Spleen (tissue), 11 donors: Measurements from ENCODE around the gene CCDC15. TPM values are rescaled to one million over a fixed set of nuclear protein-coding genes. Genes with fewer than 3 reads are reported as not detected.
"Not testable (repeated sequence)": the region's sequence is repeated elsewhere in the genome, so short reads cannot be mapped to it uniquely, and the experiment has no call there.

ENCODE experiments used
- DNase-seq: peaks from one replicate; pipeline ENCODE4 v3.0.0-alpha.2; 2020
- H3K27ac ChIP-seq, 8 donors: fragments of 200-600 bp; sonication (generic) in 7 of 8; 1 replicate in 4 of 8; 2 replicates in 4 of 8; pipeline versions ENCODE4 v1.5.0 to v1.8.0; 2016 to 2021; ENCODE audit warnings: inconsistent platforms in 4 of 8, mild to moderate bottlenecking in 4 of 8, moderate library complexity in 1 of 8
- H3K27me3 ChIP-seq, 7 donors: fragments of 200-600 bp; sonication (generic) in 6 of 7; replicated peaks in 1 of 7; 1 replicate in 4 of 7; 2 replicates in 3 of 7; pipeline versions ENCODE4 v1.5.0 to v1.8.0; 2016 to 2021; ENCODE audit warnings: inconsistent platforms in 3 of 7, mild to moderate bottlenecking in 1 of 7
- H3K36me3 ChIP-seq, 6 donors: fragments of 200-600 bp; sonication (generic) in 5 of 6; 1 replicate in 4 of 6; 2 replicates in 2 of 6; pipeline versions ENCODE4 v1.5.0 to v1.8.0; 2016 to 2021; ENCODE audit warnings: inconsistent platforms in 2 of 6
- H3K4me1 ChIP-seq, 6 donors: fragments of 200-600 bp; sonication (generic) in 5 of 6; 1 replicate in 3 of 6; 2 replicates in 3 of 6; pipeline versions ENCODE4 v1.5.0 to v1.8.0; 2016 to 2021; ENCODE audit warnings: inconsistent platforms in 3 of 6
- H3K4me3 ChIP-seq, 8 donors: fragments of 200-600 bp; sonication (generic) in 7 of 8; 1 replicate in 4 of 8; 2 replicates in 4 of 8; pipeline versions ENCODE4 v1.5.0 to v1.8.0; 2016 to 2021; ENCODE audit warnings: inconsistent platforms in 4 of 8, mild to moderate bottlenecking in 4 of 8, moderate library complexity in 2 of 8
- H3K9me3 ChIP-seq, 8 donors: fragments of 200-600 bp; sonication (generic) in 7 of 8; 1 replicate in 4 of 8; 2 replicates in 4 of 8; pipeline versions ENCODE4 v1.5.0 to v1.8.0; 2016 to 2021; ENCODE audit warnings: inconsistent platforms in 4 of 8
- CTCF ChIP-seq, 11 experiments: fragments of 200-600 bp in 7 of 11; fragments of 450-650 bp in 4 of 11; sonication (generic) in 4 of 11; IDR thresholded peaks in 8 of 11; conservative IDR thresholded peaks in 3 of 11; 1 replicate in 7 of 11; 2 replicates in 4 of 11; pipeline versions ENCODE4 v1.4.0 to v1.8.0; 2016 to 2021; ENCODE audit warnings: antibody characterized with exemption in 11 of 11, inconsistent platforms in 4 of 11, mild to moderate bottlenecking in 1 of 11
- POLR2A ChIP-seq, 3 donors: fragments of 450-650 bp; IDR thresholded peaks; one replicate each; pipeline ENCODE4 v1.5.1; 2017; ENCODE audit warnings: antibody characterized with exemption in 3 of 3, mild to moderate bottlenecking in 1 of 3
- POLR2AphosphoS5 ChIP-seq, 3 donors: sonication (generic); formaldehyde crosslinking; IDR thresholded peaks; one replicate each; pipeline ENCODE4 v1.5.1; 2017; ENCODE audit warnings: antibody characterized with exemption in 3 of 3
- WGBS, 5 donors: extraction: QIAGEN DNeasy Blood & Tissue Kit in 3 of 5; methylation state at CpG; one replicate each; pipeline versions ENCODE4 v1.1.5 to v1.1.7; 2013 to 2018; 5-methylcytosine and 5-hydroxymethylcytosine counted together
- intact Hi-C: fragments of 100-400 bp; cut with DNase I; formaldehyde crosslinking; loops from one replicate; pipeline ENCODE4 v1.15.0; 2023; ENCODE audit warnings: low total_unique reads
- polyA plus RNA-seq, 3 donors: library from polyadenylated mRNA; stranded (reverse); fragments of 200-250 nt; gene quantifications; one replicate each; pipeline ENCODE4 v1.2.1, GENCODE V29; 2013
- total RNA-seq, 7 donors: library from RNA; depleted of rRNA in 3 of 7; stranded (reverse); fragments of >200 nt in 3 of 7; fragmentation: NEBNext Ultra II Directional in 4 of 7; extraction: Animal tissue kit (Norgen Biotek cat#: 25700) in 4 of 7; gene quantifications; one replicate each; pipeline versions ENCODE4 v1.1.0 to v1.2.1, GENCODE V29; 2016 to 2021
- donor health status: healthy with polysubstance abuse.
- donor health status: DM: no; HTN: no; CAD: no; lungs with moderate emphysema.
- donor health status: DM: no; HTN: no; CAD: no.
- donor health status: Bipolar disorder and iron deficiency.
- donor health status: healthy.
- donor health status: DM: no; HTN: no; CAD: no.
- donor health status: DM: yes; HTN: yes; CAD: no.

Gene CCDC15
- total and polyA plus RNA-seq, 10 donors: 0.61 to 3.6 (median 2.2) TPM

GRCh38 chr11:125052047-125052446 is 98.0 kb downstream of the CCDC15 start:
- H3K27me3 ChIP-seq: no peaks in the 10 kb centered on the region
- peaks cover 0 to 4% (median 0%) of the 10 kb centered on the region in 8 donors for H3K9me3 ChIP-seq
- no peaks in the 10 kb centered on the region for H3K36me3 ChIP-seq
- no peak overlapping the region for H3K4me3 ChIP-seq
- no peak for TF ChIP-seq POLR2A (IDR thresholded peaks at IDR 0.05)
- TF ChIP-seq POLR2AphosphoS5 (IDR thresholded peaks at IDR 0.05): no peak
- TF ChIP-seq CTCF (IDR thresholded peaks at IDR 0.05 in 8 of 11, conservative IDR thresholded peaks at IDR 0.05 in 3 of 11): no peak
- H3K27ac ChIP-seq: no peak overlapping the region
- no peak for DNase-seq
- no peaks in the 10 kb centered on the region for H3K4me1 ChIP-seq
- intact Hi-C loops: no loop called here

GRCh38 chr11:125053167-125053566 is 99.2 kb downstream of the CCDC15 start:
- Histone ChIP-seq H3K4me1 (no peaks in the 10 kb centered on the region), H3K36me3 (no peaks in the 10 kb centered on the region), H3K4me3 (no peak overlapping the region), H3K27me3 (no peaks in the 10 kb centered on the region), H3K27ac (no peak overlapping the region), H3K9me3 (peaks cover 0 to 4% (median 0%) of the 10 kb centered on the region in 8 donors)
- WGBS, 5 donors: 92 to 100% (median 94%) methylated on average over 1 of the region's 1 CpG
- TF ChIP-seq CTCF (IDR thresholded peaks at IDR 0.05 in 8 of 11, conservative IDR thresholded peaks at IDR 0.05 in 3 of 11): no peak
- DNase-seq: no peak
- intact Hi-C loops: no loop called here

GRCh38 chr11:125055107-125055715 is 101.2 kb downstream of the CCDC15 start:
- H3K36me3 ChIP-seq: no peaks in the 10 kb centered on the region
- intact Hi-C loops: no loop called here
- WGBS, 5 donors: 75 to 89% (median 84%) methylated on average over 2 of the region's 2 CpGs
- no peak for DNase-seq
- H3K4me3 ChIP-seq: no peak overlapping the region
- H3K27ac ChIP-seq: no peak overlapping the region
- peaks cover 0 to 4% (median 0%) of the 10 kb centered on the region in 8 donors for H3K9me3 ChIP-seq
- no peaks in the 10 kb centered on the region for H3K4me1 ChIP-seq
- H3K27me3 ChIP-seq: no peaks in the 10 kb centered on the region
- TF ChIP-seq POLR2A (IDR thresholded peaks at IDR 0.05) (no peak), POLR2AphosphoS5 (IDR thresholded peaks at IDR 0.05) (no peak), CTCF (IDR thresholded peaks at IDR 0.05 in 8 of 11, conservative IDR thresholded peaks at IDR 0.05 in 3 of 11) (no peak)

- intact Hi-C loops, H3K27ac ChIP-seq, H3K27me3 ChIP-seq, DNase-seq, H3K4me3 ChIP-seq, H3K4me1 ChIP-seq, H3K36me3 ChIP-seq, H3K9me3 ChIP-seq: not testable (repeated sequence)
- whole genome bisulfite sequencing, 5 donors: 90 to 100% (median 97%) methylated on average over 2 of the region's 2 CpGs
These were observed 102.1 kb downstream of the CCDC15 start for GRCh38 chr11:125056111-125056510.
